Measurements from ENCODE around the gene SNCA. TPM values are rescaled to one million over a fixed set of nuclear protein-coding genes. Genes with fewer than 3 reads are reported as not detected.

Gene SNCA
- total and polyA plus RNA-seq, 2 donors (not counting 1 experiment from before 2014, with no cell fraction given), result 0.95 to 6.8 TPM

GRCh38 chr4:89707467-89707866 is 129.5 kb downstream of the SNCA start:
- H3K9me3 ChIP-seq (ENCODE audit: control insufficient read depth, insufficient read depth, low read depth, low read length), result no peaks in the 10 kb centered on the region
- H3K36me3 ChIP-seq (ENCODE audit: control insufficient read depth, insufficient read depth, low read length), result no peaks in the 10 kb centered on the region
- H4K20me1 ChIP-seq (ENCODE audit: control insufficient read depth, extremely low read depth, insufficient read depth, low read length), result no peaks in the 10 kb centered on the region
- no peaks in the 10 kb centered on the region for H3K79me2 ChIP-seq (ENCODE audit: control insufficient read depth, insufficient read depth, low read length)
- H3K4me2 ChIP-seq (ENCODE audit: extremely low read depth, insufficient read depth, low read length), result no peak overlapping the region
- H2AFZ ChIP-seq (ENCODE audit: low read length), result no peak overlapping the region
- no peak for DNase-seq (ENCODE audit: low read depth in 2 of 2)
- H3K27ac ChIP-seq (ENCODE audit: insufficient read depth, low read length), result no peak overlapping the region
- no peak for TF ChIP-seq CTCF (conservative IDR thresholded peaks at IDR 0.05 in 1 of 2, IDR thresholded peaks at IDR 0.05 in 1 of 2; ENCODE audit: low read depth in 1 of 2, low read length in 2 of 2)
- TF ChIP-seq EZH2 (IDR thresholded peaks at IDR 0.05; ENCODE audit: low read length, missing control alignments), result no peak
- no peaks in the 10 kb centered on the region for H3K4me1 ChIP-seq (ENCODE audit: control insufficient read depth, extremely low read depth, insufficient read depth, low read length)
- no peak overlapping the region for H3K4me3 ChIP-seq (replicated peaks in 1 of 4; ENCODE audit: control extremely low read depth in 1 of 4, insufficient read depth in 1 of 4, low read depth in 3 of 4, low read length in 4 of 4)
- no peak overlapping the region for H3K9ac ChIP-seq (ENCODE audit: insufficient read depth, low read length)
- H3K27me3 ChIP-seq (ENCODE audit: control insufficient read depth, insufficient read depth, low read length), result no peaks in the 10 kb centered on the region

GRCh38 chr4:89704651-89705395 is 132.1 kb downstream of the SNCA start:
- Histone ChIP-seq H3K27ac (ENCODE audit: insufficient read depth, low read length) (no peak overlapping the region), H3K79me2 (ENCODE audit: control insufficient read depth, insufficient read depth, low read length) (no peaks in the 10 kb centered on the region), H2AFZ (ENCODE audit: low read length) (no peak overlapping the region), H4K20me1 (ENCODE audit: control insufficient read depth, extremely low read depth, insufficient read depth, low read length) (no peaks in the 10 kb centered on the region), H3K9ac (ENCODE audit: insufficient read depth, low read length) (no peak overlapping the region), H3K36me3 (ENCODE audit: control insufficient read depth, insufficient read depth, low read length) (no peaks in the 10 kb centered on the region), H3K9me3 (ENCODE audit: control insufficient read depth, insufficient read depth, low read depth, low read length) (no peaks in the 10 kb centered on the region), H3K27me3 (ENCODE audit: control insufficient read depth, insufficient read depth, low read length) (no peaks in the 10 kb centered on the region), H3K4me2 (ENCODE audit: extremely low read depth, insufficient read depth, low read length) (no peak overlapping the region), H3K4me1 (ENCODE audit: control insufficient read depth, extremely low read depth, insufficient read depth, low read length) (no peaks in the 10 kb centered on the region), H3K4me3 (replicated peaks in 1 of 4; ENCODE audit: control extremely low read depth in 1 of 4, insufficient read depth in 1 of 4, low read depth in 3 of 4, low read length in 4 of 4) (no peak overlapping the region)
- DNase-seq (ENCODE audit: low read depth in 2 of 2), result no peak
- no peak for TF ChIP-seq EZH2 (IDR thresholded peaks at IDR 0.05; ENCODE audit: low read length, missing control alignments)
- no peak for TF ChIP-seq CTCF (conservative IDR thresholded peaks at IDR 0.05 in 1 of 2, IDR thresholded peaks at IDR 0.05 in 1 of 2; ENCODE audit: low read depth in 1 of 2, low read length in 2 of 2)

GRCh38 chr4:89703829-89704590 is 133.0 kb downstream of the SNCA start:
- DNase-seq (ENCODE audit: low read depth in 2 of 2), result no peak
- Histone ChIP-seq H3K79me2 (ENCODE audit: control insufficient read depth, insufficient read depth, low read length) (no peaks in the 10 kb centered on the region), H3K9me3 (ENCODE audit: control insufficient read depth, insufficient read depth, low read depth, low read length) (no peaks in the 10 kb centered on the region), H4K20me1 (ENCODE audit: control insufficient read depth, extremely low read depth, insufficient read depth, low read length) (no peaks in the 10 kb centered on the region), H2AFZ (ENCODE audit: low read length) (no peak overlapping the region), H3K27me3 (ENCODE audit: control insufficient read depth, insufficient read depth, low read length) (no peaks in the 10 kb centered on the region), H3K4me3 (replicated peaks in 1 of 4; ENCODE audit: control extremely low read depth in 1 of 4, insufficient read depth in 1 of 4, low read depth in 3 of 4, low read length in 4 of 4) (no peak overlapping the region), H3K4me1 (ENCODE audit: control insufficient read depth, extremely low read depth, insufficient read depth, low read length) (no peaks in the 10 kb centered on the region), H3K4me2 (ENCODE audit: extremely low read depth, insufficient read depth, low read length) (no peak overlapping the region), H3K9ac (ENCODE audit: insufficient read depth, low read length) (no peak overlapping the region), H3K36me3 (ENCODE audit: control insufficient read depth, insufficient read depth, low read length) (no peaks in the 10 kb centered on the region), H3K27ac (ENCODE audit: insufficient read depth, low read length) (no peak overlapping the region)
- TF ChIP-seq CTCF (conservative IDR thresholded peaks at IDR 0.05 in 1 of 2, IDR thresholded peaks at IDR 0.05 in 1 of 2; ENCODE audit: low read depth in 1 of 2, low read length in 2 of 2) (no peak), EZH2 (IDR thresholded peaks at IDR 0.05; ENCODE audit: low read length, missing control alignments) (no peak)

All from fibroblast of lung (primary cell).